ENCODE measurements around the gene TMC3.

TMC3 gene

DNA sequence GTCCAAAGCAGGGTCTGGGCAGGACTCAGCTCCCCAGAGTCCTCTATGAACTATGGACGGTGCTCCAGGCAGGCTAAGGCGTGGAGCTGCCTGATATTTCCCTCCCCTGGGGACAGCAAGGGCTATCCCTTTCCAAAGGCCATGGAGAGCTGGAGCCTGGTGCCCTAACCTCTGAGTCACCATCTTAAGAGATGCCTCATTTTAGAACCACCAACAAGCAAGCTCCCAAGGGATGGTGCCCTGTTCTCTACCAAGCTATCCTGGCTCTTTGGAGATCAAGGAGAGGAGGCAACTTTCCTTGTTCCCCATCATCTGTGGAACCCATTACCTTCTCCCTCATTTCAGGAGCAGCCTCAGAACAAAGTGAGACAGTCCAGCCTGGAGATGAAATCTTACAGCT is 65.8 kb downstream of the TMC3 start:
- DNase-seq (ENCODE audit: low read depth, low spot score) = no peak
- POLR2A ChIA-PET = interaction anchor here (1.4 kb wide), 1 partner anchor 16 kb away, joined by 4 read pairs; the partner anchor contains the start of gene STARD5
- no peak overlapping the region for H3K4me3 ChIP-seq (ENCODE audit: low read depth, low read length)
- TF ChIP-seq, protein P1, sequence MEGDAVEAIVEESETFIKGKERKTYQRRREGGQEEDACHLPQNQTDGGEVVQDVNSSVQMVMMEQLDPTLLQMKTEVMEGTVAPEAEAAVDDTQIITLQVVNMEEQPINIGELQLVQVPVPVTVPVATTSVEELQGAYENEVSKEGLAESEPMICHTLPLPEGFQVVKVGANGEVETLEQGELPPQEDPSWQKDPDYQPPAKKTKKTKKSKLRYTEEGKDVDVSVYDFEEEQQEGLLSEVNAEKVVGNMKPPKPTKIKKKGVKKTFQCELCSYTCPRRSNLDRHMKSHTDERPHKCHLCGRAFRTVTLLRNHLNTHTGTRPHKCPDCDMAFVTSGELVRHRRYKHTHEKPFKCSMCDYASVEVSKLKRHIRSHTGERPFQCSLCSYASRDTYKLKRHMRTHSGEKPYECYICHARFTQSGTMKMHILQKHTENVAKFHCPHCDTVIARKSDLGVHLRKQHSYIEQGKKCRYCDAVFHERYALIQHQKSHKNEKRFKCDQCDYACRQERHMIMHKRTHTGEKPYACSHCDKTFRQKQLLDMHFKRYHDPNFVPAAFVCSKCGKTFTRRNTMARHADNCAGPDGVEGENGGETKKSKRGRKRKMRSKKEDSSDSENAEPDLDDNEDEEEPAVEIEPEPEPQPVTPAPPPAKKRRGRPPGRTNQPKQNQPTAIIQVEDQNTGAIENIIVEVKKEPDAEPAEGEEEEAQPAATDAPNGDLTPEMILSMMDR (IDR thresholded peaks at IDR 0.05; ENCODE audit: insufficient read depth, low read length, missing control alignments) = no peak
- CTCF ChIA-PET = interaction anchor here (1.0 to 5.8 kb wide), 5 partner anchors 16 to 92 kb away, joined by 3 to 28 read pairs (median 5); no protein-coding TSS in a partner anchor

DNA sequence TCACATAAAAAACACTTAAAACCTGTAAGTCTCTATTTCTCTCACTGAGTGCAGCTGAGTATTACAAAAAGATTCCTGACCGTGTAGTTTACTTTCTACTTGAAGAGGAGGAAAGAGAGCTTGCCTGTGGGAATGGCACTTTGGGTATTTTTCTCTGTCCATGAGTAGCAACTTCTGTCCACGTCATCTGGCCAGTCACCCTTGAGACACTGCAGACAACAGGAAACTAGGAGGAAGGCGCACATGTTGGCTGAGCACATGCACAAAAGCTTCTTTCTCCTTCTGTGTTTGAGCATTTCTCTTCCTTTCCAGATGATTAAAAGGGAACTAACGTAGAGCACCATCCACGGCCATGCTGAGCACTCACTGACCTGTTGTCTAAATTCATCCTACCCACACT is 69.8 kb downstream of the TMC3 start:
- no peak overlapping the region for H3K4me3 ChIP-seq (ENCODE audit: low read depth, low read length)
- ChIA-PET CTCF (interaction anchor here (1.9 to 2.0 kb wide), 3 partner anchors 29 to 95 kb away, joined by 5 to 9 read pairs (median 7); no protein-coding TSS in a partner anchor), POLR2A (interaction anchor here (1.0 to 1.1 kb wide), 2 partner anchors 9 to 20 kb away, joined by 3 read pairs; partner anchors contain the start of gene STARD5)
- DNase-seq (ENCODE audit: low read depth, low spot score) = peak; percentile 59
- TF ChIP-seq, protein P1 (IDR thresholded peaks at IDR 0.05; ENCODE audit: insufficient read depth, low read length, missing control alignments) = no peak

DNA sequence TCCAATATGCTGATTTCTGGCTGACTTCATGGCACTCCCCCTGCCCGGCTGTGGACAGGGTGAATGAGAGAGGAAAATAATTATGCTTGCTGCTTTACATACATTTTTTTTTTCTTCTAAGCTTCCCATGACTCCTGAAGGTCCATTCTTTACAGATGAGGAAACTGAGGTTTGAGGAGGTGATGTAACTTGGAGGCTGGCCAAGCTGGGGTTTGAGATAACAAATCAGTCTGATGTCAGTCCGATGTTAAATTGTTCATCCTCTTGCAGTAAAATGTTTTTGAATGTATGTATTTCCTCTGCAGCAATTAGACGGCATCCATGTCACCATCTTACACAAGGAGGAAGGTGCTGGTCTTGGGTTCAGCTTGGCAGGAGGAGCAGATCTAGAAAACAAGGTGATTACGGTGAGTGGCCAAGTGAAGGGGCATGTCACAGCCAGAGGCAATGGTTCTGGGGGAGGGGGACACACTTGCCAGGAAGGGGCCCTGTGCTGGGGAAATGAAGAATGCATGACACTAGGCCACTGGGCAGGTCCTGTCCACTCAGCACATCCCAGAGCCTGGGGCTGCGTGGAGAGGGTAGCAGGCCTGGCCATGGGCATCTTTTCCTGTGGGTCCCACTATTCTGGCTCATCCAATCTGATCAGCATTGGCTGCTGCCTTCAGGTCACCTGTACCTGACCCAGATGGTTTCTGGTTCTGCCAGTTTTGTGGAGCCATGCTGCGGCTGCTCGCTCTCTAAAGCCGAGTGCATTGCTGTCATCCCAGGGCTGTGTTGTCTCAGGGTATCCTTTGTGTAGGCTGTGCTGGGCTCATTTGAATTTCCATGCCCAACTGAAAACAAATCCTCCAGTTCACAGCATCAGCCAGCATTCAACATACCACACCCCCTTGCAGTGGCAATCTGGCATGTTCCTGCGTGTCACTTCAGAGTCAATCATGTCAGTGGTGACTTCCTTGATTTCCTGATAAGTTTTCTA is 70.5 kb downstream of the TMC3 start:
- ChIA-PET POLR2A (interaction anchor here (1.0 to 1.1 kb wide), 2 partner anchors 10 to 21 kb away, joined by 3 read pairs; partner anchors contain the start of gene STARD5), CTCF (interaction anchor here (1.8 to 3.1 kb wide), 4 partner anchors 28 to 38 kb away, joined by 6 to 13 read pairs (median 8); no protein-coding TSS in a partner anchor)

DNA sequence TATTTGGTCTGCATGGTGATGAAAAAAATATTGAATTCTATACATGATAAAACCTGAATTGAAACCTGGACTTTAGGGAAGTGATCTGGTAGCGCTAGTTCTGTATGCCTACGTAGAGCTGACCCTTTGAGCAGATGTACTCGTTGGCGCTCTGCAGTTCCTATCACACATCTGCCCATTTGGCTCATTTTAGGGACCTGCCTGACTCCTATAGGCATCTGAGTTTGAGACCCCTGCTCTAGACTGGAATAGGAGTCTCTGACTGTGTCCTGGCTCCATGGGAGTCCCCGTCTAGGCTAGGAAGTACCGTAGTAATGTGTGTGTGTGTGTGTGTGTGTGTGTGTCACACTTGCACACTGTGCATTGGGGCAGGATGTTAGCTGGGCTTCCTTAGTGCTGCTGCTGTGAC is 71.3 kb downstream of the TMC3 start:
- CTCF ChIA-PET = interaction anchor here (1.8 to 3.1 kb wide), 2 partner anchors 28 to 37 kb away, joined by 6 to 13 read pairs; no protein-coding TSS in a partner anchor
- no peak for DNase-seq (ENCODE audit: low read depth, low spot score)
- H3K4me3 ChIP-seq (ENCODE audit: low read depth, low read length) = no peak overlapping the region
- TF ChIP-seq, protein P1 (IDR thresholded peaks at IDR 0.05; ENCODE audit: insufficient read depth, low read length, missing control alignments) = no peak
- POLR2A ChIA-PET = no interaction called here

More for the DNA sequence above, 70.5 kb downstream of the TMC3 start:
- H3K4me3 ChIP-seq (ENCODE audit: low read depth, low read length) = no peak overlapping the region
- DNase-seq (ENCODE audit: low read depth, low spot score) = no peak
- TF ChIP-seq, protein P1 (IDR thresholded peaks at IDR 0.05; ENCODE audit: insufficient read depth, low read length, missing control alignments) = no peak

DNA sequence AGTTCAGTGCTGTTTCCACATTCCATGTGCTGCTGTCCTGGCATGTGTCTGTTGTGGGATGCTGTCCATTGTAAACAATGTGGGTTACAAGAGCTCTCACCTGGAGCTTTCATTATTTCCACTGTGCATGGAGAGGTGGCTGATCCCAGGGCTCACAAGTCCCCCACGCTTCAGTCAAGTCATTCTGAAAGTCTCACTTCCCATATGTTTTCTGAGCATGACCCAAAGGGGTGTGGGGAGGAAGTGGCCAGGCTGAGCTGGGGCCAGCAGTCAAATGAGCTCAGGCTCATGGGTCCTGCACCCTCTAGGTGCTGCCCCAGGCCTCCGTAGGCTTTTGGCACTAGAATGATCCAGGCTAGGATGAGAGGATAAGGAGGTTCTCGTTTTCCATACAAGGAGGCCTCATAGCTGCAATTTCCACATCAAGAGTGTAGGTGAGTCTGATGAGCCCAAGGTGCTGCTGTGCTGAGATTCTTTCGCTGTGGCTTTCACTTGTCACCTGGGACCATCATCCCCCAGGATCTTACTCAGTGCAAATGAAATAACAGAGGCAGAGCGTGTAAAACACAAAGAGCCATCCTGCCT is 72.1 kb downstream of the TMC3 start:
- TF ChIP-seq, protein P1 (IDR thresholded peaks at IDR 0.05; ENCODE audit: insufficient read depth, low read length, missing control alignments) = no peak
- H3K4me3 ChIP-seq (ENCODE audit: low read depth, low read length) = no peak overlapping the region
- no peak for DNase-seq (ENCODE audit: low read depth, low spot score)
- ChIA-PET CTCF (interaction anchor here (1.4 to 3.1 kb wide), 3 partner anchors 9 to 36 kb away, joined by 5 to 13 read pairs (median 6); no protein-coding TSS in a partner anchor), POLR2A (no interaction called here)
